Gastroesophageal sphincter (tissue), 3 donors: ENCODE measurements around the gene IQSEC1.

Source experiments
- CTCF ChIP-seq, 4 experiments: fragments of 200-600 bp in 2 of 4; fragments of 450-650 bp in 2 of 4; sonication (generic) in 1 of 4; IDR thresholded peaks; one replicate each; pipeline ENCODE4 v1.5.1; 2017 to 2019; ENCODE audit warnings: antibody characterized with exemption in 4 of 4, mild to moderate bottlenecking in 2 of 4, moderate library complexity in 2 of 4
- POLR2A ChIP-seq, 2 donors: fragments of 450-650 bp; IDR thresholded peaks; one replicate each; pipeline ENCODE4 v1.6.1; 2017; ENCODE audit warnings: antibody characterized with exemption in 2 of 2, mild to moderate bottlenecking in 2 of 2, moderate library complexity in 1 of 2
- POLR2AphosphoS5 ChIP-seq: sonication (generic); formaldehyde crosslinking; IDR thresholded peaks from one replicate; pipeline ENCODE4 v1.6.1; 2017; ENCODE audit warnings: antibody characterized with exemption

GRCh38 chr3:13008155-13008995 is 64.9 kb downstream of the IQSEC1 start:
- no peak for TF ChIP-seq POLR2A (IDR thresholded peaks at IDR 0.05)
- no peak for TF ChIP-seq CTCF (IDR thresholded peaks at IDR 0.05)
- no peak for TF ChIP-seq POLR2AphosphoS5
